ENCODE data around the gene C2orf42. TPM values are rescaled to one million over a fixed set of nuclear protein-coding genes. Genes with fewer than 3 reads are reported as not detected.
A peak's percentile ranks its signal among the peaks of the same experiment; 100 is the strongest.
"Not testable (repeated sequence)": the region's sequence is repeated elsewhere in the genome, so short reads cannot be mapped to it uniquely, and the experiment has no call there.

C2orf42 gene
- total RNA-seq, 1 donor: 26.9 TPM

DNA sequence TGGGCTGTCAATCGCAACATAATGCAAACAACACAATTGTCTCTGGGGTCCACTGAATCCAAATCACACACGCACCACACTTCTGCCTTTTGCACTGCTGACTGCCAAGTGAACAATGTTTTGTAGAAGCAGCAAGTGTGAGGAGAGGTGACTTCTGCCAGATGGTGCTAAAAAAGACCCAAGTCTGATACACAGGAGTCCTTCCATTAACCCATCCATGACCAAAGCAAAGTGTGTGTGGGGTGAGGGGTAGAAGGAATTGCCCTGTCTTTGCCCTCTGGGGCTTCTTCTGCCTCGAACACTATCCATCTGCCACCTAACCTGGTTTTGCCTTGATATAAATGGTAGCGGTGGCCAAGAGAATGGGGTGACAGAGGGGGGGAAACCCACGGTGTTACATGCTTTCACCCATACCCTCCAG lies 50.0 kb downstream of the C2orf42 start:
- no peak overlapping the region for H3K4me3 ChIP-seq (ENCODE audit: low read depth, low read length)
- no peak for TF ChIP-seq CTCF (IDR thresholded peaks at IDR 0.05; ENCODE audit: insufficient read depth, low read length)
- no peak for DNase-seq (ENCODE audit: low read depth)

DNA sequence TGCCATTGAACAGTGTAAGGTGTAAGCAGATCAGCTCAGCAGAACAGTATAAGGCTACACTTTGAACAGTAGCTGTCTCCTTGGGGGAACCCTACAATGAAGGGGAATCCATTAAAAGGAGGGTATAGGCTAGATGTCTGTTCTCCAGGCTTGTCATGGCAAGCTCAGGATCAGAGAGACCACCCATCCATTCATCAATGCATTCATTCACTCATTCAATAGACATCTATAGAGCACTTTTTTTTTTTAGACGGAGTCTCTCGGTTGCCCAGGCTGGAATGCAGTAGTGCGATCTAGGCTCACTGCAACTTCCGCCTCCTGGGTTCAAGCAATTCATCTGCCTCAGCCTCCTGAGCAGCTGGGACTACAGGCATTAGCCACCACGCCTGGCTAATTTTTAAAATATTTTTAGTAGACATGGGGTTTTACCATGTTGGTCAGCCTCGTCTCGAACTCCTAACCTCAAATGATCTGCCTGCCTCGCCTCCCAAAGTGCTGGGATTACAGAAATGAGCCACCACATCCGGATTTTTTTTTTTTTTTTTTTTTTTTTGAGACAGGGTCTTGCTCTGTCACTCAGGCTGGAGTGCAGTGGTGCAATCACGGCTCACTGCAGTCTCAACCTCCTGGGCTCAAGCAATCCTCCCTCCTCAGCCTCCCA lies 56.4 kb downstream of the C2orf42 start:
- DNase-seq (ENCODE audit: low read depth): not testable (repeated sequence)

GRCh38 chr2:70133491-70134322 lies 57.1 kb downstream of the C2orf42 start:
- no peak overlapping the region for H3K4me3 ChIP-seq (ENCODE audit: low read depth, low read length)

More for the DNA sequence above, 56.4 kb downstream of the C2orf42 start:
- not testable (repeated sequence) for H3K4me3 ChIP-seq (ENCODE audit: low read depth, low read length)

GRCh38 chr2:70133127-70133452 lies 57.7 kb downstream of the C2orf42 start:
- peak overlapping the region; percentile 38 for H3K4me3 ChIP-seq (ENCODE audit: low read depth, low read length)
- DNase-seq (ENCODE audit: low read depth): no peak

More at GRCh38 chr2:70133491-70134322, 57.1 kb downstream of the C2orf42 start:
- peak; percentile 62 for DNase-seq (ENCODE audit: low read depth)
- no peak for TF ChIP-seq CTCF (IDR thresholded peaks at IDR 0.05; ENCODE audit: insufficient read depth, low read length)

DNA sequence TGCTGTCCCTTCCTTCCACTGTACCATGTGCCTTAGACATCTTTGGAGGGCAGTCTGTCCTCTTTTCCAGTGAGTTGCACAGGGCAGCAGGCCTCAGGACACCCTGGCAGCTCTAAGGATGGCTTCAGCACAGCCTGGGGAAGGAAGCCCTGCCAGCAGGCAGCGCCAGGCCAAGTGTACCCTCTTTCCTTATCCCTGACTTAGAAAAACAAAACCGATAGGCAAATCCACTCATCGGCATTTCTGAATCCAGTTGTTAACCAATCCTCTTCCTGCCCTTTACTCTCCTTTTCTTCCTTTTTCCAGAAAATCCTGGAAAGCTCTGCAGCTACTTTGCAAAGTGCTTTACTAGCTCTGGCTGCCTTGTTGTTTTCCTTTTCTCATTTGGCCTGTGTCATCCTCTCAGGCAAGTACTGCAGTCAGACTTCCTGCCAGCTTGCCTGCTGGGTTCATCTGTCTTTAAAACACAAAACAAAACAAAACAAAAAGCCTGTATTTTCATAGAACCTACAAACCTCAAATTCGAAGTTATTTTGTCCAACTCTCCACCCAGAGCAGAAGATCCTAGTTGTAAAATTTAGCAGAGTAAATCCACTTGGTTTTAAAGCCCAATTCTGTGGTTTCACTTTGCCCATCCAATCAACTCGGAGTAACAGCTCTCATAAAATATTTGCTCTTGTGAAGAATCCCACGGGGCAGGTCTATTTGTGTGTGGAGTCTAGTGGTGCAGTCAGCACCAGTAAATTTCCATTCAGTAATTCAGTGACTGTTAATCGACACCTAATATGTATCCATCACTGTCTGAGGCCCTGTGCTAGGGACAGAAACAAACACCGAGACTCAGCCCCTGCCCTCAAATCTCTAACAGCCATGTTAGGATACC lies 58.3 kb downstream of the C2orf42 start:
- no peak for TF ChIP-seq CTCF (IDR thresholded peaks at IDR 0.05; ENCODE audit: insufficient read depth, low read length)
- DNase-seq (ENCODE audit: low read depth): peak; percentile 72
- peak overlapping the region; percentile 38 for H3K4me3 ChIP-seq (ENCODE audit: low read depth, low read length)

More at GRCh38 chr2:70133127-70133452, 57.7 kb downstream of the C2orf42 start:
- TF ChIP-seq CTCF (IDR thresholded peaks at IDR 0.05; ENCODE audit: insufficient read depth, low read length): no peak

DNA sequence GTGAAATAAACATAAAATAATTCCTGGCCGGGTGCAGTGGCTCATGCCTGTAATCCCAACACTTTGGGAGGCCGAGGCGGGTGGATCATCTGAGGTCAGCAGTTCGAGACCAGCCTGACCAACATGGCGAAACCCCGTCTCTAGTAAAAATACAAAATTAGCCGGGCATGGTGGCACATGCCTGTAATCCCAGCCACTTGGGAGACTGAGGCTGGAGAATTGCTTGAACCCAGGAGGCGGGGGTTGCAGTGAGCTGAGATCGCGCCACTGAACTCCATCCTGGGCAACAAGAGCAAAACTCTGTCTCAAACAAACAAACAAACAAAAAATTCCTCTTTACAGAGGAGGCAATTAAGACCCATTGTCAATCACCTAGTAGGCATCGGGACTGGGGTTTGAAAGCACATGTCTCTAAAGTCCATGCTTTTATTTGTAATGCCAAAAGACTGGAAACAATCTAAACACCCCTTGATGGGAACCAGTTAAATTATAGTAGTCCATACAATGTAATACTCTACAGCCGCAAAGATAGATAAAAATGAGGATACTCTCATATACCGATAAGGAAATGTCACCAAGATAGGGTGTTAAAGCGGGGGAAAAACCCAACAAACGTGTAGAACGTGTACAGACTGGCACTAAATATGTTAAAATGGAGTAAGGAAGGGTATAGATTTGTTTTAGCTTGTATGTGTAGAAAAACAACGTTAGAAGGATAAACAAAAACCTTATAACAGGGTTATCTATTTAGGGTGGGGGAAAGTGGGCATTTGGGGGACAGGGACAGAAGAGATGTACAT lies 59.3 kb downstream of the C2orf42 start:
- not testable (repeated sequence) for H3K4me3 ChIP-seq (ENCODE audit: low read depth, low read length)

DNA sequence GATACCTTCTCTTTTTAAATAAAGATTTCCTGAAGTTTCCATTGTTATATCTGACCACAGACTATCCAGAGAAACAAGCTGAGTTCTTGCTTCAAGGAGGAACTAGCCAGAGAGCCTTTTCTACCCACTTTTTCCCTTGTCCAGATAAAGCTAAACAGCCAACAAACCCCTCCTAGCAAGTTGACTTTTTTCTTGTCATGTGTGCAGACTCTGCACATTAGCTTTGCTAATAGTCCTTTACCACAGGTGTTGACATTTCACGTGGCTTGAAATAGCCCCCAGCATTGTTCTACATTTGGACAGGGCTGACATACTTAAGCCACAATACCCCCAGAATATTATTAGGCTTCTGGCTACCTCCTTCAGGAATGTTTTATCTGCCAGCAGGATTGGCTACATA lies 62.8 kb downstream of the C2orf42 start:
- no peak overlapping the region for H3K4me3 ChIP-seq (ENCODE audit: low read depth, low read length)
- no peak for DNase-seq (ENCODE audit: low read depth)
- no peak for TF ChIP-seq CTCF (IDR thresholded peaks at IDR 0.05; ENCODE audit: insufficient read depth, low read length)

More for the DNA sequence above, 59.3 kb downstream of the C2orf42 start:
- DNase-seq (ENCODE audit: low read depth): not testable (repeated sequence)
